H1 (cell line): Measurements from ENCODE around the gene PAX6. TPM values are rescaled to one million over a fixed set of nuclear protein-coding genes. Genes with fewer than 3 reads are reported as not detected.

Experiments
- CTCF ChIA-PET: fragments of 300-600 bp; sonication (Branson Sonifier 250); formaldehyde crosslinking; loops from one replicate; lab custom pipeline; 2021; ENCODE audit not compliant: partially characterized antibody; lab: Charles Lee
- POLR2A ChIA-PET: fragments of 300-600 bp; sonication (Branson Sonifier 250); formaldehyde crosslinking; loops from one replicate; lab custom pipeline; 2021; ENCODE audit warnings: inconsistent platforms; ENCODE audit not compliant: partially characterized antibody; lab: Charles Lee
- DNase-seq, 2 experiments: peaks; one replicate each; pipeline versions ENCODE4 v3.0.0 to v3.0.0-alpha.2; 2010 to 2022; ENCODE audit warnings: low spot score in 2 of 2, low read depth in 1 of 2, mixed read lengths in 1 of 2
- FAIRE-seq: peaks from 2 replicates; lab custom pipeline; 2011; peaks lifted over from hg19 to GRCh38; lab: Jason Lieb, UNC
- H2AFZ ChIP-seq: 2 replicates; pipeline ENCODE4 v1.8.1; 2012; ENCODE audit warnings: low read length, inconsistent platforms
- H2AK5ac ChIP-seq: 2 replicates; pipeline ENCODE4 v1.6.1; 2013; ENCODE audit warnings: low read depth, low read length
- H2BK120ac ChIP-seq: replicated peaks from 2 replicates; pipeline ENCODE3; 2013; ENCODE audit warnings: low read depth, low read length, inconsistent platforms
- H2BK12ac ChIP-seq: 2 replicates; pipeline ENCODE4 v1.6.1; 2013; ENCODE audit warnings: low read depth, low read length
- H2BK15ac ChIP-seq: 2 replicates; pipeline ENCODE4 v1.6.1; 2013; ENCODE audit warnings: low read length
- H2BK20ac ChIP-seq: 2 replicates; pipeline ENCODE4 v1.6.1; 2013; ENCODE audit warnings: low read length
- H2BK5ac ChIP-seq: 2 replicates; pipeline ENCODE4 v1.6.1; 2013; ENCODE audit warnings: low read depth, low read length
- H3K14ac ChIP-seq: 2 replicates; pipeline ENCODE4 v1.6.1; 2013; ENCODE audit warnings: inconsistent platforms; ENCODE audit not compliant: insufficient read length
- H3K18ac ChIP-seq: 2 replicates; pipeline ENCODE4 v1.6.1; 2013; ENCODE audit warnings: low read length; ENCODE audit errors: extremely low read depth
- H3K23ac ChIP-seq: 2 replicates; pipeline ENCODE4 v1.6.1; 2013; ENCODE audit warnings: inconsistent platforms; ENCODE audit not compliant: insufficient read length
- H3K23me2 ChIP-seq: 2 replicates; pipeline ENCODE4 v1.6.1; 2013; ENCODE audit warnings: low read depth, low read length
- H3K27ac ChIP-seq: 2 replicates; pipeline ENCODE4 v1.6.1; 2011; ENCODE audit warnings: low read depth, low read length, inconsistent platforms
- H3K27me3 ChIP-seq, 4 experiments: replicated peaks in 1 of 4; 1 replicate in 1 of 4; 2 replicates in 3 of 4; pipeline versions ENCODE4 v1.6.1 to v1.8.1; 2011 to 2013; ENCODE audit warnings: low read length in 3 of 4, mild to moderate bottlenecking in 3 of 4, inconsistent platforms in 2 of 4, mixed read lengths in 2 of 4, moderate library complexity in 1 of 4; ENCODE audit not compliant: control insufficient read depth in 3 of 4, insufficient read depth in 3 of 4; ENCODE audit errors: extremely low read depth in 1 of 4
- H3K36me3 ChIP-seq, 4 experiments: 2 replicates each; pipeline versions ENCODE4 v1.6.1 to v1.8.1; 2011 to 2013; ENCODE audit warnings: mild to moderate bottlenecking in 4 of 4, low read length in 3 of 4, moderate library complexity in 2 of 4, control low read depth in 1 of 4, inconsistent platforms in 1 of 4; ENCODE audit not compliant: insufficient read depth in 4 of 4, control insufficient read depth in 2 of 4
- H3K4ac ChIP-seq: replicated peaks from 2 replicates; pipeline ENCODE3; 2013; ENCODE audit warnings: low read length, low read depth, mixed read lengths, inconsistent platforms; ENCODE audit not compliant: insufficient read length
- H3K4me1 ChIP-seq, 4 experiments: replicated peaks in 1 of 4; 1 replicate in 1 of 4; 2 replicates in 3 of 4; pipeline versions ENCODE4 v1.6.1 to v1.8.1; 2011 to 2013; ENCODE audit warnings: low read length in 3 of 4, inconsistent platforms in 2 of 4, mixed read lengths in 1 of 4; ENCODE audit not compliant: insufficient read depth in 4 of 4, control insufficient read depth in 3 of 4
- H3K4me2 ChIP-seq, 2 experiments: 2 replicates each; pipeline versions ENCODE4 v1.6.1 to v1.8.1; 2011 to 2013; ENCODE audit warnings: low read depth in 2 of 2, low read length in 2 of 2, control low read depth in 1 of 2, inconsistent platforms in 1 of 2, mild to moderate bottlenecking in 1 of 2; ENCODE audit not compliant: insufficient read depth in 1 of 2
- H3K4me3 ChIP-seq, 4 experiments: fragments of 200-600, 300-600 bp in 1 of 4; sonication (generic), shearing (Covaris generic), sonication (Bioruptor Twin) in 1 of 4; 2 replicates each; pipeline versions ENCODE4 v1.5.1 to v1.8.1; 2011 to 2016; ENCODE audit warnings: low read length in 4 of 4, low read depth in 3 of 4, control low read depth in 2 of 4, inconsistent platforms in 2 of 4, mild to moderate bottlenecking in 2 of 4, mixed read lengths in 1 of 4, moderate library complexity in 1 of 4; ENCODE audit not compliant: insufficient read depth in 2 of 4; ENCODE audit errors: extremely low read depth in 1 of 4
- H3K56ac ChIP-seq: replicated peaks from 2 replicates; pipeline ENCODE3; 2013; ENCODE audit warnings: low read depth, mild to moderate bottlenecking, mixed read lengths, low read length, inconsistent platforms; ENCODE audit not compliant: insufficient read length
- H3K79me1 ChIP-seq: 2 replicates; pipeline ENCODE4 v1.6.1; 2013; ENCODE audit warnings: low read depth, low read length, control low read depth
- H3K79me2 ChIP-seq, 2 experiments: 2 replicates each; pipeline versions ENCODE4 v1.6.1 to v1.8.1; 2012 to 2013; ENCODE audit warnings: low read length in 2 of 2, mild to moderate bottlenecking in 2 of 2, inconsistent platforms in 1 of 2; ENCODE audit not compliant: insufficient read depth in 2 of 2, control insufficient read depth in 1 of 2
- H3K9ac ChIP-seq, 4 experiments: replicated peaks in 1 of 4; 1 replicate in 1 of 4; 2 replicates in 3 of 4; pipeline versions ENCODE4 v1.6.1 to v1.8.1; 2011 to 2013; ENCODE audit warnings: low read depth in 3 of 4, low read length in 3 of 4, control low read depth in 2 of 4, mild to moderate bottlenecking in 2 of 4, moderate library complexity in 2 of 4, inconsistent platforms in 1 of 4; ENCODE audit errors: extremely low read depth in 1 of 4
- H3K9me3 ChIP-seq, 2 experiments: 2 replicates each; pipeline versions ENCODE4 v1.6.1 to v1.8.1; 2012 to 2013; ENCODE audit warnings: mild to moderate bottlenecking in 2 of 2, moderate library complexity in 2 of 2, control low read depth in 1 of 2, inconsistent platforms in 1 of 2, low read depth in 1 of 2, low read length in 1 of 2, mixed read lengths in 1 of 2; ENCODE audit not compliant: insufficient read depth in 2 of 2
- H4K20me1 ChIP-seq, 2 experiments: replicated peaks in 1 of 2; 2 replicates each; pipeline versions ENCODE3 to v1.8.1; 2011 to 2013; ENCODE audit warnings: inconsistent platforms in 2 of 2, low read length in 2 of 2, mild to moderate bottlenecking in 1 of 2; ENCODE audit not compliant: insufficient read depth in 2 of 2, control insufficient read depth in 1 of 2
- H4K5ac ChIP-seq: 2 replicates; pipeline ENCODE4 v1.6.1; 2013; ENCODE audit warnings: low read length, low read depth, mixed read lengths, inconsistent platforms; ENCODE audit not compliant: insufficient read length
- H4K8ac ChIP-seq: 2 replicates; pipeline ENCODE4 v1.8.0; 2013; ENCODE audit warnings: mild to moderate bottlenecking, moderate library complexity, low read length, inconsistent platforms; ENCODE audit not compliant: insufficient read depth; ENCODE audit errors: extremely low read depth
- H4K91ac ChIP-seq: replicated peaks from 2 replicates; pipeline ENCODE3; 2013; ENCODE audit warnings: low read length, mixed read lengths, inconsistent platforms; ENCODE audit not compliant: insufficient read length
- CREB1 ChIP-seq: IDR thresholded peaks from 2 replicates; pipeline ENCODE4 v1.6.1; 2012; ENCODE audit warnings: inconsistent platforms
- NANOG ChIP-seq: IDR thresholded peaks from 2 replicates; pipeline ENCODE4 v1.6.1; 2011; ENCODE audit warnings: low read length, low read depth, mild to moderate bottlenecking, inconsistent platforms; ENCODE audit not compliant: insufficient read depth, poor library complexity, severe bottlenecking
- PHF8 ChIP-seq: fragments of 200-600 bp; sonication (generic); conservative IDR thresholded peaks from 2 replicates; pipeline ENCODE4 v1.7.1; 2012; ENCODE audit warnings: low read depth, mild to moderate bottlenecking, inconsistent platforms, low read length, moderate library complexity
- RXRA ChIP-seq: IDR thresholded peaks from 2 replicates; pipeline ENCODE4 v1.6.1; 2011; ENCODE audit warnings: low read depth, mild to moderate bottlenecking, low read length, moderate library complexity; ENCODE audit not compliant: insufficient read depth
- SP2 ChIP-seq: IDR thresholded peaks from 2 replicates; pipeline ENCODE4 v1.6.1; 2012; ENCODE audit warnings: mild to moderate bottlenecking, low read length, inconsistent platforms
- TCF12 ChIP-seq: IDR thresholded peaks from 2 replicates; pipeline ENCODE4 v1.6.1; 2011; ENCODE audit warnings: low read depth, mild to moderate bottlenecking, low read length
- WGBS, 2 experiments: shearing (Covaris generic) in 1 of 2; methylation state at CpG; one replicate each; pipeline versions ENCODE4 v1.1.6 to v1.1.7; 2013 to 2015; ENCODE audit warnings: low lambda C conversion rate in 2 of 2, mixed read lengths in 2 of 2, inconsistent platforms in 1 of 2, low coverage in 1 of 2, missing lambda C conversion rate in 1 of 2; ENCODE audit not compliant: insufficient replicate concordance in 2 of 2, insufficient coverage in 1 of 2, insufficient read length in 1 of 2; ENCODE audit errors: extremely low coverage in 1 of 2, missing lambda C conversion rate in 1 of 2; 5-methylcytosine and 5-hydroxymethylcytosine counted together
- polyA plus RNA-seq, 7 experiments: library from polyadenylated mRNA; depleted of rRNA in 3 of 7; stranded (reverse) in 5 of 7; unstranded in 2 of 7; fragments of >200 nt in 5 of 7; fragments of 200-250 nt in 2 of 7; gene quantifications; 1 replicate in 5 of 7; 2 replicates in 1 of 7; 4 replicates in 1 of 7; pipeline versions ENCODE4 v1.2.1 to v1.2.3, GENCODE V29; 2011 to 2013; ENCODE audit warnings: missing spikeins in 2 of 7, mixed read lengths in 2 of 7
- total RNA-seq: library from RNA; stranded (reverse); fragmentation: NEBNext Ultra II Directional; extraction: Animal tissue kit (Norgen Biotek cat#: 25700); gene quantifications from 2 replicates; pipeline ENCODE4 v1.2.1, GENCODE V29; 2021
- TF ChIP-seq, protein P1 (sequence below), 3 experiments: IDR thresholded peaks; 1 replicate in 2 of 3; 2 replicates in 1 of 3; pipeline versions ENCODE4 v1.5.1 to v1.6.1; 2011; ENCODE audit warnings: low read length in 3 of 3, mild to moderate bottlenecking in 3 of 3, inconsistent platforms in 2 of 3, low read depth in 1 of 3, moderate library complexity in 1 of 3; ENCODE audit not compliant: insufficient read depth in 1 of 3; ENCODE audit errors: control extremely low read depth in 1 of 3

PAX6 gene
- total and polyA plus RNA-seq, 2 of the 8 experiments (the other 6 are each of a cell fraction or from before 2014, with no cell fraction given) = 0.30 to 0.65 TPM

DNA sequence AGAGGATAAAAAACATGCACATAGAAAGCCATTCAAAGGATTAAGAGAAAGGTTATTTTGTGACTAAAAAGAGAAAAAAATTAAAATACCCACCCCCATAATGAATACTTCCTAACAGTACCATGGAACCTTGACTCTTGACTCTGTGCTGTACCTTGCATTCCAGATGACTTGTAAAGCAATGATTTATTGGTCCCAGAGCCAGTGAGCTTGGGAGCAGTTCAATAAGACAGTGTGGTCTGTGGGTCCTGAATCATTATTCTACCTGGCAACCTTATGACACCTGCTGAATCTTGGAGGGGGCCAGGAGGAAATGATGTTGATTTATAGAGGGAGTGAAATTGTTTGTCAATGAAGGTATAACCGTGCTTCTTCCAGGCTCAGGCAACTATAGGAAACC is 34.2 kb upstream of the PAX6 start:
- no peak overlapping the region for H4K91ac ChIP-seq
- H3K79me1 ChIP-seq = no peaks in the 10 kb centered on the region
- no peak overlapping the region for H2AFZ ChIP-seq
- no peak overlapping the region for H3K23ac ChIP-seq
- FAIRE-seq (no peak), DNase-seq (no peak)
- no peak overlapping the region for H2BK5ac ChIP-seq
- no peak overlapping the region for H2BK20ac ChIP-seq
- no peak overlapping the region for H4K8ac ChIP-seq
- no peak overlapping the region for H4K5ac ChIP-seq
- H2BK120ac ChIP-seq = no peak overlapping the region
- no peaks in the 10 kb centered on the region for H3K27me3 ChIP-seq
- H3K18ac ChIP-seq = no peak overlapping the region
- ChIA-PET POLR2A (interaction anchor here (0.8 kb wide), 1 partner anchor 153 kb away, joined by 4 read pairs; no protein-coding TSS in a partner anchor), CTCF (interaction anchor here (0.7 to 2.4 kb wide), 5 partner anchors 13 to 396 kb away, joined by 3 to 9 read pairs (median 6); no protein-coding TSS in a partner anchor)
- H3K4me1 ChIP-seq = peaks cover 0 to 5% (median 2%) of the 10 kb centered on the region in 4 experiments; a peak in 3 of 7 replicates
- WGBS, 2 experiments = 80% methylated on average over 1 of the region's 1 CpG; no CpG with 5 or more reads in 1 of the 2 experiments
- no peaks in the 10 kb centered on the region for H3K23me2 ChIP-seq
- H3K4ac ChIP-seq = no peak overlapping the region
- no peaks in the 10 kb centered on the region for H3K79me2 ChIP-seq
- H2BK12ac ChIP-seq = no peak overlapping the region
- H2BK15ac ChIP-seq = no peak overlapping the region
- H3K27ac ChIP-seq = no peak overlapping the region
- no peak overlapping the region for H3K9ac ChIP-seq
- H3K56ac ChIP-seq = no peak overlapping the region
- no peak overlapping the region for H3K4me2 ChIP-seq
- no peaks in the 10 kb centered on the region for H4K20me1 ChIP-seq
- no peak overlapping the region for H2AK5ac ChIP-seq
- no peak overlapping the region for H3K4me3 ChIP-seq
- no peaks in the 10 kb centered on the region for H3K36me3 ChIP-seq
- no peak overlapping the region for H3K14ac ChIP-seq
- H3K9me3 ChIP-seq = no peaks in the 10 kb centered on the region
- TF ChIP-seq, protein P1, sequence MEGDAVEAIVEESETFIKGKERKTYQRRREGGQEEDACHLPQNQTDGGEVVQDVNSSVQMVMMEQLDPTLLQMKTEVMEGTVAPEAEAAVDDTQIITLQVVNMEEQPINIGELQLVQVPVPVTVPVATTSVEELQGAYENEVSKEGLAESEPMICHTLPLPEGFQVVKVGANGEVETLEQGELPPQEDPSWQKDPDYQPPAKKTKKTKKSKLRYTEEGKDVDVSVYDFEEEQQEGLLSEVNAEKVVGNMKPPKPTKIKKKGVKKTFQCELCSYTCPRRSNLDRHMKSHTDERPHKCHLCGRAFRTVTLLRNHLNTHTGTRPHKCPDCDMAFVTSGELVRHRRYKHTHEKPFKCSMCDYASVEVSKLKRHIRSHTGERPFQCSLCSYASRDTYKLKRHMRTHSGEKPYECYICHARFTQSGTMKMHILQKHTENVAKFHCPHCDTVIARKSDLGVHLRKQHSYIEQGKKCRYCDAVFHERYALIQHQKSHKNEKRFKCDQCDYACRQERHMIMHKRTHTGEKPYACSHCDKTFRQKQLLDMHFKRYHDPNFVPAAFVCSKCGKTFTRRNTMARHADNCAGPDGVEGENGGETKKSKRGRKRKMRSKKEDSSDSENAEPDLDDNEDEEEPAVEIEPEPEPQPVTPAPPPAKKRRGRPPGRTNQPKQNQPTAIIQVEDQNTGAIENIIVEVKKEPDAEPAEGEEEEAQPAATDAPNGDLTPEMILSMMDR (IDR thresholded peaks at IDR 0.05; ENCODE audit: control extremely low read depth in 1 of 3, insufficient read depth in 1 of 3, low read depth in 1 of 3, low read length in 3 of 3) = no peak
- no peak for TF ChIP-seq RXRA
- no peak for TF ChIP-seq NANOG
- TF ChIP-seq SP2 = no peak
- TF ChIP-seq PHF8 = no peak
- no peak for TF ChIP-seq TCF12
- no peak for TF ChIP-seq CREB1
